Panc1 (cell line): ENCODE data around the gene MEIS3. TPM values are rescaled to one million over a fixed set of nuclear protein-coding genes. Genes with fewer than 3 reads are reported as not detected.

Source experiments
- ATAC-seq: fragments of 200-7000 bp; cut with Tn5 transposase; 2 replicates; pipeline ENCODE4 v1.9.1; 2020; ENCODE audit warnings: mild to moderate bottlenecking, moderate library complexity
- BruUV-seq: library from RNA; stranded (reverse); fragments of 400-500 nt; replicated peaks from 2 replicates; lab custom pipeline; 2021; lab: Mats Ljungman, UMichigan
- CTCF ChIA-PET: fragments of 300-600 bp; sonication (Branson Sonifier 250); formaldehyde crosslinking; loops from one replicate; lab custom pipeline; 2022; ENCODE audit warnings: antibody characterized with exemption; lab: Charles Lee
- POLR2A ChIA-PET: fragments of 300-600 bp; sonication (Branson Sonifier 250); formaldehyde crosslinking; loops from one replicate; lab custom pipeline; 2022; ENCODE audit warnings: antibody characterized with exemption; lab: Charles Lee
- DNase-seq: peaks from one replicate; pipeline ENCODE4 v3.0.0-alpha.2; 2010; ENCODE audit warnings: low read depth, low spot score
- H3K27ac ChIP-seq: 2 replicates; pipeline ENCODE4 v1.5.1; 2011; ENCODE audit warnings: mild to moderate bottlenecking, low read length, inconsistent platforms
- H3K27me3 ChIP-seq: fragments of 200-500 bp; sonication (Bioruptor generic); 2 replicates; pipeline ENCODE4 v1.6.0; 2014; ENCODE audit warnings: low read length, inconsistent platforms; ENCODE audit not compliant: control insufficient read depth, insufficient read depth
- H3K36me3 ChIP-seq: fragments of 200-500 bp; sonication (Bioruptor generic); 2 replicates; pipeline ENCODE4 v1.5.1; 2014; ENCODE audit warnings: inconsistent platforms, mild to moderate bottlenecking, low read length, moderate library complexity; ENCODE audit not compliant: control insufficient read depth, insufficient read depth
- H3K4me1 ChIP-seq: 2 replicates; pipeline ENCODE4 v1.5.1; 2011; ENCODE audit warnings: inconsistent platforms, mild to moderate bottlenecking, low read length, moderate library complexity; ENCODE audit not compliant: control insufficient read depth, insufficient read depth
- H3K4me3 ChIP-seq, 2 experiments: 2 replicates each; pipeline ENCODE4 v1.5.1; 2011 to 2012; ENCODE audit warnings: low read depth in 2 of 2, low read length in 2 of 2, mild to moderate bottlenecking in 2 of 2, inconsistent platforms in 1 of 2, moderate library complexity in 1 of 2
- H3K9me3 ChIP-seq: fragments of 200-500 bp; sonication (Bioruptor generic); 2 replicates; pipeline ENCODE4 v1.5.1; 2014; ENCODE audit warnings: low read depth, mild to moderate bottlenecking, inconsistent platforms, low read length, moderate library complexity; ENCODE audit not compliant: control insufficient read depth, insufficient read depth
- POLR2AphosphoS5 ChIP-seq: IDR thresholded peaks from 2 replicates; pipeline ENCODE4 v1.6.1; 2012; ENCODE audit warnings: mild to moderate bottlenecking, low read depth, low read length, moderate library complexity
- REST ChIP-seq, 2 experiments: IDR thresholded peaks; 2 replicates each; pipeline ENCODE4 v1.6.1; 2011 to 2012; ENCODE audit warnings: low read depth in 2 of 2, control low read depth in 1 of 2, low read length in 1 of 2, mild to moderate bottlenecking in 1 of 2, moderate library complexity in 1 of 2; ENCODE audit not compliant: insufficient read depth in 1 of 2
- SIN3A ChIP-seq: IDR thresholded peaks from 2 replicates; pipeline ENCODE4 v1.6.1; 2012; ENCODE audit warnings: low read depth, mild to moderate bottlenecking, low read length, moderate library complexity, borderline replicate concordance; ENCODE audit not compliant: insufficient read depth
- TCF7L2 ChIP-seq: IDR thresholded peaks from 2 replicates; pipeline ENCODE4 v1.6.1; 2011; ENCODE audit warnings: mild to moderate bottlenecking, low read depth, low read length, inconsistent platforms
- in situ Hi-C: cut with HindIII; loops from 2 replicates; pipeline ENCODE4 v1.10.0; 2016; ENCODE audit warnings: low sequenced_read_pairs, low pct_unique_long_range_greater_than_20kb
- intact Hi-C: fragments of 100-400 bp; cut with micrococcal nuclease; formaldehyde crosslinking; loops from one replicate; pipeline ENCODE4 v1.10.0; 2022; ENCODE audit not compliant: unreplicated experiment
- total RNA-seq: library from RNA; stranded (reverse); gene quantifications from one replicate; pipeline ENCODE4 v1.2.1, GENCODE V29; 2021; ENCODE audit not compliant: unreplicated experiment
- TF ChIP-seq, protein P1 (sequence below): fragments of 450-650 bp; IDR thresholded peaks from 2 replicates; pipeline ENCODE4 v1.5.1; 2017; ENCODE audit warnings: mild to moderate bottlenecking

MEIS3 gene
- total RNA-seq, 1 experiment from 2014 or later = 11.3 TPM

DNA sequence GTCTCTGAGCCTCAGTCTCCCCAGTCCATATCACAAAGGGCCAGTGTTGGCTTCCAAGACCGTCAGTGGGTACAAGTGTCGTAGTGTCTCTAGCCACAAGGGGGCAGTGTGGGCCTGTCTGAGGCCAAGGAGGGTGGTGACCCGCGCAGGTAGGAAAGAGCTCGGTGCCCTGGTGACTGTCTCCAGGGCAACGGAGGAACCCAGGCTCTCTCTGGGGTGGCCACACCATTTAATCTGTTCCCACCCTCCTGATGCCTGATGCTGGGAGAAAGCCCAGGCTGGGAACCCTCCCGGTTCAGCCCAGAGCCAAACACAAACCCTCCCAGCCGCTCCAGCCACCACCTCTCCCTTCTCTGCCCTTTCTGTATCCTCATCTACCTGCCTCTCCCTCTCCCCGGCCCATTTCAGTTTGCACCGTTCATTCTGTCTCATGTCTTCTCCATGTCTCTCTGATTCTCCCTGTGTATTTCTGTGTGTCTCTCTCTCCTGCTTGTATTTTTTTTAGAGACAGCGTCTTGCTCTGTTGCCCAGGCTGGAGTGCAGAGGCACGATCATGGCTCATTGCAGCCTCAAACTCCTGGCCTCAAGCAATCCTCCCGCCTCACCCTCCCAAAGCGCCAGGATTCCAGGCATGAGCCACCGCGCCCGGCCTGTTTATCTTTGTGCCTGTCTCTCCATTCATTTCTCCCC lies 17.5 kb upstream of the MEIS3 start:
- peak; percentile 96 for ATAC-seq
- TF ChIP-seq POLR2AphosphoS5 (no peak), SIN3A (no peak), REST (IDR thresholded peaks at IDR 0.05; ENCODE audit: insufficient read depth in 1 of 2, low read depth in 2 of 2, low read length in 1 of 2) (peak in 1 of 2 experiments; percentile 57; a peak in 1 of 4 replicates), TCF7L2 (no peak)
- TF ChIP-seq, protein P1, sequence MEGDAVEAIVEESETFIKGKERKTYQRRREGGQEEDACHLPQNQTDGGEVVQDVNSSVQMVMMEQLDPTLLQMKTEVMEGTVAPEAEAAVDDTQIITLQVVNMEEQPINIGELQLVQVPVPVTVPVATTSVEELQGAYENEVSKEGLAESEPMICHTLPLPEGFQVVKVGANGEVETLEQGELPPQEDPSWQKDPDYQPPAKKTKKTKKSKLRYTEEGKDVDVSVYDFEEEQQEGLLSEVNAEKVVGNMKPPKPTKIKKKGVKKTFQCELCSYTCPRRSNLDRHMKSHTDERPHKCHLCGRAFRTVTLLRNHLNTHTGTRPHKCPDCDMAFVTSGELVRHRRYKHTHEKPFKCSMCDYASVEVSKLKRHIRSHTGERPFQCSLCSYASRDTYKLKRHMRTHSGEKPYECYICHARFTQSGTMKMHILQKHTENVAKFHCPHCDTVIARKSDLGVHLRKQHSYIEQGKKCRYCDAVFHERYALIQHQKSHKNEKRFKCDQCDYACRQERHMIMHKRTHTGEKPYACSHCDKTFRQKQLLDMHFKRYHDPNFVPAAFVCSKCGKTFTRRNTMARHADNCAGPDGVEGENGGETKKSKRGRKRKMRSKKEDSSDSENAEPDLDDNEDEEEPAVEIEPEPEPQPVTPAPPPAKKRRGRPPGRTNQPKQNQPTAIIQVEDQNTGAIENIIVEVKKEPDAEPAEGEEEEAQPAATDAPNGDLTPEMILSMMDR = peak; percentile 82
- Histone ChIP-seq H3K4me3 (no peak overlapping the region), H3K27ac (no peak overlapping the region), H3K4me1 (no peaks in the 10 kb centered on the region), H3K27me3 (no peaks in the 10 kb centered on the region), H3K9me3 (no peaks in the 10 kb centered on the region), H3K36me3 (no peaks in the 10 kb centered on the region)
- in situ Hi-C loops (no loop called here), intact Hi-C loops (loop anchor here (5.0 kb wide), 1 partner anchor 270 kb away; no protein-coding TSS in a partner anchor)
- no TSS peak for BruUV-seq
- ChIA-PET CTCF (interaction anchor here (0.6 to 1.6 kb wide), 7 partner anchors 9 to 270 kb away, joined by 3 to 10 read pairs (median 4); no protein-coding TSS in a partner anchor), POLR2A (no interaction called here)
- DNase-seq = peak; percentile 45

- Histone ChIP-seq H3K4me1 (no peaks in the 10 kb centered on the region), H3K9me3 (no peaks in the 10 kb centered on the region), H3K36me3 (no peaks in the 10 kb centered on the region), H3K27me3 (no peaks in the 10 kb centered on the region), H3K27ac (no peak overlapping the region), H3K4me3 (no peak overlapping the region)
- DNase-seq (no peak), ATAC-seq (no peak)
- ChIA-PET POLR2A (no interaction called here), CTCF (no interaction called here)
- in situ Hi-C loops = no loop called here
- BruUV-seq = no TSS peak
- intact Hi-C loops = loop anchor here (5.0 kb wide), 1 partner anchor 271 kb away; no protein-coding TSS in a partner anchor
- no peak for TF ChIP-seq TCF7L2
- TF ChIP-seq, protein P1 = no peak
- no peak for TF ChIP-seq REST (IDR thresholded peaks at IDR 0.05; ENCODE audit: insufficient read depth in 1 of 2, low read depth in 2 of 2, low read length in 1 of 2)
- TF ChIP-seq POLR2AphosphoS5 = no peak
- TF ChIP-seq SIN3A = no peak
Observed at GRCh38 chr19:47435883-47436417, 16.6 kb upstream of the MEIS3 start.
